ENCODE results near the gene DLEC1.

DNA sequence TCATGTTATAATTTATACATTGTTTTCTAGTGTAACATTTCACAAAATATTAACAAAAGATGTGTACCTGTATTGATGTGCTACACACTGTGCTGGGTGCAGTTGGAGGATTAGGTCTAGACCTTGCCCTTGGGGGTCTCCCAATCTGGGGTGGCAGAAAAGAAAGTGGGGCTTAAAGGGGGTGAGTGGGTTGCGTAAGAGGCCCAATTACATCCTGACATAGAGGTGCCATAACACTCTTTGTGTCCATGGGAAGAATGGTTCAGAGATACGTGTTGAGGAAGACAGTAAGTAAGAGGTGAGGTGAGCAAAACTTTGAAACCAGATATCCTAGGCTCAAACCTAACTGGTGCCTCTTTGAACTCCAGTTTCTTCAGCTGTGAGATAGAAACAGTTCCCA lies 31.0 kb downstream of the DLEC1 start:
- TF ChIP-seq, protein P1, sequence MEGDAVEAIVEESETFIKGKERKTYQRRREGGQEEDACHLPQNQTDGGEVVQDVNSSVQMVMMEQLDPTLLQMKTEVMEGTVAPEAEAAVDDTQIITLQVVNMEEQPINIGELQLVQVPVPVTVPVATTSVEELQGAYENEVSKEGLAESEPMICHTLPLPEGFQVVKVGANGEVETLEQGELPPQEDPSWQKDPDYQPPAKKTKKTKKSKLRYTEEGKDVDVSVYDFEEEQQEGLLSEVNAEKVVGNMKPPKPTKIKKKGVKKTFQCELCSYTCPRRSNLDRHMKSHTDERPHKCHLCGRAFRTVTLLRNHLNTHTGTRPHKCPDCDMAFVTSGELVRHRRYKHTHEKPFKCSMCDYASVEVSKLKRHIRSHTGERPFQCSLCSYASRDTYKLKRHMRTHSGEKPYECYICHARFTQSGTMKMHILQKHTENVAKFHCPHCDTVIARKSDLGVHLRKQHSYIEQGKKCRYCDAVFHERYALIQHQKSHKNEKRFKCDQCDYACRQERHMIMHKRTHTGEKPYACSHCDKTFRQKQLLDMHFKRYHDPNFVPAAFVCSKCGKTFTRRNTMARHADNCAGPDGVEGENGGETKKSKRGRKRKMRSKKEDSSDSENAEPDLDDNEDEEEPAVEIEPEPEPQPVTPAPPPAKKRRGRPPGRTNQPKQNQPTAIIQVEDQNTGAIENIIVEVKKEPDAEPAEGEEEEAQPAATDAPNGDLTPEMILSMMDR (IDR thresholded peaks at IDR 0.05): no peak
- no peak for TF ChIP-seq POLR2A (IDR thresholded peaks at IDR 0.05)
